ENCODE results near the gene AJAP1.

Gene AJAP1

DNA sequence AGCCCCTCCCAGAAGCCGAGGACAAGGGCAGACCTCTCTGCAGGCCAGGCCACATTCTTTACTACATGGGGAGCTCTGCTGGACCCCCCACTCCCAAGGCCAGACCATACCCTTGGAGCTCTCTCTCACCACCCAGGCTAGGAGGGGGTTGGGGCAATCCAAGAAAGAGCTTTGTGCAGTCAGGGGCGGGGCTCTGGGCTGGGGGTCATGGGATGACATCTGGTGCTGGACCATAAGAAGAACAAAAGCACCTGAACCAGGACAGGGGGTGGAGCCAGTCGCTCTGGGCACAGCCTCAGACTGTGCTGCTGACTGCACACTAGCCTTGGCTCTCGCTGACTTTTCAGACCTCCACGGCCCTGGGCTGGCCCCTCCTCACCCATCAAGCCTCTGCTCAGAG, 23.1 kb upstream of the AJAP1 start:
- no peak for DNase-seq (ENCODE audit: low read depth in 2 of 2)

DNA sequence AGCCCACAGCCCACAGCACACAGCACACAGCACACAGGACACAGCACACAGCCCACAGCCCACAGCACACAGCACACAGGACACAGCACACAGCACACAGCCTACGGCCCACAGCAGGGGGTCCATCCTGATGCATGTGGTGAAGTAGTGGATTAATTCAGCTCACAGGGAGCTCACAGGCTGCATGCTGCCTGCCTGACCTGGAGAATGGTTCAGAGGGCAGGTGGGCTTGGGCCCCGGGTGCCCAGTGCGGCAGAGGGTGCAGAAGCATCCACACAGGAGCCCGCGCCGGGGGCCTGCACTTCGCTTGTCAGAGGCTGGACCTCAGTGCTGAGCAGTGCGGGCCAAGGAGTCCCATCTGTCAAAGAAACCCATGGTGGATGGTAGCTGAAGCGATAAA, 21.1 kb upstream of the AJAP1 start:
- no peak for DNase-seq (ENCODE audit: low read depth in 2 of 2)

DNA sequence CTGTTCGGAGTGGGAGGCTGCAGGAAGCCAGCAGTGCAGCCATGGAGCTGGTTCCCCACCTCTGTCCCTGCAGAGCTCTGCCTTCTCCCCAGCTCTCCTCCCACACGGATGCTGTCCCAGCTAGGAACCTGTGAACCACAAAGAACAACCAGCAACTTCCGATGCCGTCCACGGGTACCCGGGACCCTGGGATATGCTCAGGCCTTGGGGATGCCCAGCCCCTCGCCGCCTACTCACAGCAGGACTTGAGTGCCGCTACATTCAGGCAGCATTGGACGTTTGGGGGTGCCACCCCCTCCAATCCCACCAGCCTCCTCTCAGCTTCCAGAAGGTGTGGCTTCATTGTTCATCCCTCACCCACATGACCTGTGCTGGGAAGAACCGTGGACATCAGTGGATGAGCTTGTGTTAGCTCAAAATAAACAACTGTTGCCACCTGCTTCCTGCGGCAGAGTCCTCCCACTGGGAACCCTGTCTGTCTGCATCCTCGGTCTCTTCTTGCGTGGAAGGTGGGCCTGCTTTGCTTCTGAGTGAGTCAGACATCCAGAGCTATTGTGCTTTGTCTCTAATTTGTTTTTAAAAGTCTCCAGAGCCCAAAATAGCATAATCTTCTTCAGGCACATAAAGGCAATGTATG, 20.1 kb upstream of the AJAP1 start:
- DNase-seq (ENCODE audit: low read depth in 2 of 2), result no peak

DNA sequence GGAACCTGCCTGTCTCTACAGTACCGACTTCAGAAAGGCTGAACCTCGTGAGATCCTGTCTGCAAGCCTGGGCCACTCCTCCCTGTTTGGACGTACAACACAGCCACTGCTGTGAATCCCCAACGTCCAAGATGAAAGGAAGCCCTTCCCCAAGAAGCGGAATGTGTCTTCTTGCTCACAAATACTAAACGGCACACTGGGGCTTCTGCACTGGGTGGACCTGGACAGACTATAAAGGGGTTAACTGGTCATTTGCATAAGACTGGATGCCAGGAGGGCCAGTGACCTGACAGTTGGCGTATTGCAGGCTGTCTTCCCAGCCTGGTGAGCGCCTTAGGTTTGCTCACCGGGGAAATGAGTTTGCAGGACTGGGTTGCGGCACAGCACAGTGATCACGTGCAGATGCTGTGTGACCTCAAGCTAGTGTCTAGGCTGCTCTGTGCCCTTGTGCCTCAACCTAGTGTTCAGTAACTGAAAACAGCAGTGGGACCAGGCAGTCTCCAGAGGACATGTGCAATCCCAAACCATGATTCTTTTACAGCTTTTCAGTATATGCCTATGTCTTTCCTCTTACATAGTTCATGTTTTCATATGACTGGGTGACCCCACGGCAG, 19.5 kb upstream of the AJAP1 start:
- no peak for DNase-seq (ENCODE audit: low read depth in 2 of 2)

DNA sequence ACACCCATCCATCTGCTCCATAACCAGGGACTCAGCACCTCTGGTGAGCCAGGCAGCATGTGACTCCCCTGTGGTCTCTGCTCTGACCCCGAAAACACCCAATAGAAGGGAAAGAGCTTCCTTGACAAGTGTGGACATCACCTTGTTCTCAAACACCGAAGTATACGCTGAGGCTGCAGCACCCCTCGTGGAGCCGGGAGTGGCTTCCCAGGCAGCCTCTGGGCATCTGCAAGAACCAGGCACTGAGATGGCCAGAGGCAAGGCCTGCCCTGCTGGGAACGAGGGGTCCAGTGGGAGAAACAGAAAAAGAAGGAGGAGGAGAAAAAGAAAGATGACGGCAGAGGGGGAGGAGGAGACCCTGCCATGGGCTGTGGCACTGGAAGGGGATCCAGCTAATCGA, 18.2 kb upstream of the AJAP1 start:
- DNase-seq (ENCODE audit: low read depth in 2 of 2), result no peak

DNA sequence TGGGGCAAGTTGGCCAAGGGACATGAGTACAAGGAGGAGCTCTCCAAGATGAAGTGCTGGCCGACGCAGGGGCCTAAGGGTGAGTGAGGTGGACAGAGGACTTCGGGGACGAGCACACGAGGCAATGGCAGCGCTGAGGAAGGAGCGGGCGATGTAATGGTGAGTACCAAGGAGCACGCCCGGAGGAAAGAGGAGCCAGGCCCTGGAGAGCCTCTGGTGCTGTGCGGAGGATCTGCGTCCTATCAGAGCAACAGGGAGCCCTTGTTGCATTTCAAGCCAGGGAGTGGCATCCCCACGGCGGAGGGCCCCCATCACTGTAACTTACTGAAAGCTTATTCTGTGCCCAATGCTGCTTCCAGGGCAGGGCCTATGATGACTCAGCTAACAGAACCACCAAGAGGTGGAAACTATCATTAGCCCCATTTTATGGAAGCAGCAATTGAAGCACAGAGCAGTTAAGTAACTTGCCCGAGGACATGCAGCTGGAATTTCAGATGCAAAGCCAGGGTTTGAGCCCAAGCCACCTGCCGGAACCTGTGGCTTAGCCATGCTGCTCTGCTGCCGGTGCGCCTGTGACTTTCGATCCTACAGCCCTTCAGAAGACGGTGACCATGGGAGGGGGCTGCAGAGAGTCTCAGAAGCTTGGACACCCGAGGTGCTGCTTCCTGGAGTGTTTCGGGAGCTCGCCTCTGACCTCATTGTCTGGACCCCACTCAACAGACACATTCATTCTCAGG, 17.6 kb upstream of the AJAP1 start:
- DNase-seq (ENCODE audit: low read depth in 2 of 2), result no peak

DNA sequence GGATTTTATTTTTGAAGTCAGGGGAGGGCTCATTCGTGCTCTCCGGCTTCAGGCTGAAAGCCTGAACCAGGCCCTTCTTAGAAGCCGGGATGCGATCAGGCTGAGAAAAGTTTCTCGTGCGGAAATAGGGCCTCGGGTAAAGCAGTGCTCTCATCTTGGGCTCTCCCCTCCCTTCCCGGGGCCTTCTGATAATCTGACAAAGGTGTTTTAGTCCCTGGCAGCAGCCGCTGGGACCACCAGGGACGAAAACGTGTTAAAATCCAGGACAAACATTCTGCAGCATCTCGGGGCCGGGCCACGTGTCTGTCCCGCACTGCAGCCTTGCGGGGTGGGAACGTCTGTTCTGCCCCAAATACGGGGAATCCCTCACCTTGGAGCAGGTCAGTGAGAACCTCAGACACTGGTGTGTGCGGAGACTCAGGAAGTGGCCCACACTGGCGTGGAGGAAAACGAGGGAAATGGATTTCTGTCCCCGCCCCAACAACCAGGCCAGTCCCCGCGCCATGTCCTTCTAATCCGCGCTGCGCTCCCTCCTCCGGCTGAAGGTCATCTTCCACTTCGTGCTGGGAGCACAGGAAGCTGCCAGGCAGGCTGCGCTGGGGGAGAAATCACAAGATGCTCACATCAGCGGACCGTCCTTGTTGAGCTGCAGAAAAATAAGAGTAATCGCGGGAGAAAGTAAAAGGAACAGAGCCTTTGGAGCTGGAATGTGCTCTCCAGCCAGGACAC, 16.6 kb upstream of the AJAP1 start:
- DNase-seq (ENCODE audit: low read depth in 2 of 2), result no peak

DNA sequence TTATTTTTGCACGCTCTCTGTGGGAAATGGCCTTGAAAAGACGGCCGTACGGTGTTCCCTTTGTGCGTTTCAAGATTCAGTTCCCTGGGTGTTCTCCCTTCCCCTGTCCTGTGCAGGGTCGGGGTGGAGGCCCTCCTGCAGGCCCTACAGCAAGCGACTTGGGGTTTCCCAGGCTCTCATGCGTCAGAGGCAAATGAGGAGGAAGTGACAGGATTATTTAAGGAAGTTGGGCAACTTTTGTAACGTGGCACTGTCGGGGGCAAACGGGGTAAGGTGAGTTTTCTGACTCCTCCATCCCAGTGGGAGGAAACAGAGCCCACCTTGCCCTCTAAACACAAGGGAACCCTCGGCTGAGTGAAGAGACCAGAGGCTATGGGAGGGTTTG, 16.1 kb upstream of the AJAP1 start:
- no peak for DNase-seq (ENCODE audit: low read depth in 2 of 2)

DNA sequence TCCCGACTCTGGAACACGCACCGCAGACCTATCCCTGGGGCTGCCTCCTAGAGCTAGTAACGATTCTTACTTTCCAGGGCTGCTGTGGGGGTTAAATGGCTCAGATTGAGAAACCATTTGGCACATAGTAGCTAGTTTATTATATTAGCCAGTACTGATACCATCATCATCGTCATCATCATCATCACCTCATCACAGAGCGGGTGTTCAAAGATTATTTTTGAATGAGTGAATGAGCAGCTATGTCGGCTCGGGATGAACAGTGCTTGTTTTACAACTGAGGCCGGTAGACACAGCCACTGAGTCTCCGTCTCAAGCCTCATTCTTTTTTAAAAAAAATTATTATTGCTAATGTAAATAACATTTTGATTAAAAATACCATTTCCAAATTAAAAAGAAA, 13.5 kb upstream of the AJAP1 start:
- no peak for DNase-seq (ENCODE audit: low read depth in 2 of 2)

DNA sequence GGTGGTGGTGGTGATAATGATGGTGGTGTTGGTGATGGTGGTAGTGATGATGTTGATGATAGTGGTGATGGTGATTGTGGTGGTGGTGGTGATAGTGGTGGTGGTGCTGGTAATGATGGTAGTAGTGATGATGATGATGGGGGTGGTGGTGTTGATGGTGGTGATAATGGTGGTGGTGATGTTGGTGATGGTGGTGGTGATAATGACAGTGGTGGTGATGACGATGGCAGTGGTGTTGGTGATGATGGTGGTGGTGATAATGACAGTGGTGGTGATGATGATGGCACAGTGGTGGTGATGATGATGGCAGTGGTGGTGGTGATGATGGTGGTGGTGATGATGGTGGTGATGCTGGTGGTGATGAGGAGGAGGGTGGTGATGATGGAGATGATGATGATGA, 7.0 kb upstream of the AJAP1 start:
- DNase-seq (ENCODE audit: low read depth in 2 of 2), result no peak

DNA sequence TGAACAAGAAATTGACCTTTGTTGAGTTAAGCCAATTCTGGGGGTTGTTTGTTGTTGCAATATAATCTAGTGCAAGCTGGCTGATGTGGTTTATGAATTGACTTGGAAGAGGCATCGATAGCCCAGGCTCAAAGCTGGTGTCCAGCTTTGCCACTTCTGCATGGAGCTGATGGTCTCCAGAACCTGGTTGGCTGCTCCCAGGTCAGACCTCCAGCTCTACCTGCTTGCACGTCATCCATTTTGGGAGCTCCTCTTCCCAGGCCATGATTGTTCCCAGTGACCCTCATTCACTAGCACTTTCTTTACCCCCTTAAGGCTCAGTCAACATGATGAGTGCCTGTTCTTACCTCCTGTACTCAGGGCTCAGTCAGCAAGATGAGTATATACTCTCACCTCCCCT, 5.8 kb upstream of the AJAP1 start:
- no peak for DNase-seq (ENCODE audit: low read depth in 2 of 2)

DNA sequence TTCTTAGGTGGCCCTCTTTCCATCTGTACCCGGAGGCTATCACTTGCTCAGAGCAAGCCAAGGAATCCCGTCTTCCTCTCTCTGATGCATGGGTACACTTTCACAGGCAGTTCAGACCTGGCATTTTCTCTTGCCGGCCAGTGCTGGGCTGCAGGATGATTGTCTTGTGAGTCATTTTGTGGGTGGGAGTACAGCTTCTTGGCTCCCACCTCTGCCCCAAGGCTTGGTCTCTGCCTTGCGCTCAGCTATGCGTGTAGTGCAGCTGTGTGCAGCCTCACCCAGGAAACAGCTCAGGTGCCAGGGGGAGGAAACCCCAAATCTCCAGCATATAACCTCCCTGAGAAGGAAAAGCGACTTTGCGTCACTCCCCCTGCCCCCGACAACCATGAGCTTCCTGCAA, 3.9 kb upstream of the AJAP1 start:
- DNase-seq (ENCODE audit: low read depth in 2 of 2), result no peak

DNA sequence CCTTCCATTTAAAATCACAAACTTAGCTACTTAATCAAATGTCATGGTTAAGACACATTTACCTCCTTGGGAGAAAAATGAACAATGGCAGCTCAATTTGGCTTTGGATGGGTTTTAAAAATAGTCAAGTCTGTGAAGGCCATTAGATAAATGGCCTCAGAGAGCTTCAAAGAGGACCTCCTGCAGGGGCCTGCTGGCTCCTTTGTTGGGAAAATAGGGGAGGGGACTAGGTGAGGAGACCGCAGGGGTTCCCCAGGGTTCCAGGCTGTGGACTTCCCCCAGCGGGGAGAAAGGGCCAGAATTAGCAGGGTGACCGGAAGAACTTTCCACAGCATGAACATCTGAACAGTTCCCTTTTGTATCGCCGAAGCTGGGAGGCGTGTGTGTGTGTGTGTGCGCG, 3.4 kb upstream of the AJAP1 start:
- no peak for DNase-seq (ENCODE audit: low read depth in 2 of 2)

DNA sequence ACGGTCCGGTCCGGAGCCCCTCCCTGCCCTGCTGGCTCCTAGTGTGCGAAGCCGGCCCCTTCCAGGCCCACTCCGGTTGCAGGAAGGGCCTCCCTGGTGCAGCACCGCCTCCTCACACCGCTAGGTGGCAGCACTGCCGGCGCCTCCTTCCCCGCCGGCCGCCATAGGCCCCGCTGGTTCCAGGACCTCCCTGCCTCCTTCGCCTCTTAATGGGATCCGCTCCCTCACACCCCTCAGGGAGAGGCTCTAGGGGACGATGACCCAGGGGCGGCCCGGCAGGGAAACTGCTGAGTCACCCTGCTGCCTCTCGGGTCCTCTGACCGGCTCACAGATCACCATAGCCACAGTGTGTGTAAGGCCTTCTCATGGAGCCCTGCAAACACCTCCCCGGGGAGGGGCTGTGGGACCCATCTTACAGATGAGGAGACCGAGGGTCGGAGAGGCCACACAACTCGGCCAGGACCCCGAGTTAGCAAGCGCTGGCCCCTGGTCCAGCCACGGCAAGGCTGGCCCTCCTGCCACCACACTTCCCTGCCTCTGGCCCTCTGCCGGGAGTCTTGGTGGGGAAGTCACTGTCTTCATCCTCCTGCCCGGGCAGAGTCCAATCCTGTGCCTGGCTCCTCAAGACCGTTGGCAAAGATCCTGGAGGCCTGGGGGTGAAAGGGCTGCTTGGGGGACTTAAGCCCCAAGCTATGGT, 1.6 kb upstream of the AJAP1 start:
- DNase-seq (ENCODE audit: low read depth in 2 of 2), result peak; percentile 22 to 40

DNA sequence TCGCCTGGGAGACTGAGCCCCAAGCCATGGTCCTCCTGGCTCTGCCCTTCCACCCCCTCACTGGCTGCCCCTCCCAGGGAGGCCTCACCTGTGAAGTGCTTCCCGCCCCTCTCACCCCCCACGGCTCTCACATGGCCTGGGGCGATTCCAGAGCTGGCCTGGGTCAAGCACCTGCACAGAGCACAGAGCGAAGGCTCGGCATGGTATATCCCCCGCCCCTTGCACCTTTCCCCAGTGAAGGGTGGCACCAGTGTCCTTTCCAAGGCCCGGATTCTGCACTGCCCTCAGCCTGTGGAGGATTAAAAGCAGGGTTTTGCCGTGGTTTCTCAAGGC, 1.1 kb upstream of the AJAP1 start:
- no peak for DNase-seq (ENCODE audit: low read depth in 2 of 2)

DNA sequence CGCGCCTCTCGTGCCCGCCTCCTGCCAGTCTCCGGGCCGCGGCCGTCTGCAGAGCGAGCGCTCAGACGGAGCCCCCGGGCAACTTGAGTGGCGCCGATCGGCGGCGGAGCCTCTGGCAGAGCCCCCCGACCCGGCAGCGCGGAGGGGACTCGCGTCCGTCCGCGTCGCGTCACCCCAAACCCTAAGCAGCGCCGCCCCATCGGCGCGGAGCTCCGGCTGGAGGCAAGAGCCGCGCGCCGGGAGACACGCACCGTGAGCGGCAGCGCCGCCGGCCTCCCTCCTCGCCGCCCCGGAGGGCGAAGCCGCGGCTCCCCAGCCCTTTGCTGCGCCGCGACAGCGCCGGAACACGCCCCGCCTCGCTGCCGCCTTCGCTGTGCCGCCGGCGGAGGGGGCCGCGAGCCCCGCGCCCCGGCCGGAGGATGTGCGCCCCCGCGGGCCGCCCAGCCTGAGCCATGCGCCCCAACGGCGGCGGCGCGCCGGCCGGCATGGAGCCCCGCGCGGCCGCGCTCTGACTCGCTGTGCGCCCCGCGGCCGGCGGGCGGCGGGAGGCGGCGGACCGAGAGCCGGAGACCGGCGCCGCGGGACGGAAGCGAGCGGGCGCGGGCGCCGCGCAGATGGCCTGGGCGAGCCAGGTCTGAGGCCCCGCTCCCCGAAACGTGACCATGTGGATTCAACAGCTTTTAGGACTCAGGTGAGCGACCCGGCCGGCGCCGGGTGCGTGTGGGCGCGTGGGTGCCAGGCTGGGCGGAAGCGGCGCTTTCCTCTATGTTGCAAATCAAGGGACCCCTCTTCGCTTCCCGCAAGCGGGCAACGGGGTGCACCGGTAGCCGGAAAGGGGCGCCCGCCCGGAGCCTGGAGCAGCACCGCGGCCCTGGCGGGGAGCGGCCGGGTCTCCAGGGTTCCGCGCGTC, 610 bp downstream of the AJAP1 start:
- no peak for DNase-seq (ENCODE audit: low read depth in 2 of 2)

DNA sequence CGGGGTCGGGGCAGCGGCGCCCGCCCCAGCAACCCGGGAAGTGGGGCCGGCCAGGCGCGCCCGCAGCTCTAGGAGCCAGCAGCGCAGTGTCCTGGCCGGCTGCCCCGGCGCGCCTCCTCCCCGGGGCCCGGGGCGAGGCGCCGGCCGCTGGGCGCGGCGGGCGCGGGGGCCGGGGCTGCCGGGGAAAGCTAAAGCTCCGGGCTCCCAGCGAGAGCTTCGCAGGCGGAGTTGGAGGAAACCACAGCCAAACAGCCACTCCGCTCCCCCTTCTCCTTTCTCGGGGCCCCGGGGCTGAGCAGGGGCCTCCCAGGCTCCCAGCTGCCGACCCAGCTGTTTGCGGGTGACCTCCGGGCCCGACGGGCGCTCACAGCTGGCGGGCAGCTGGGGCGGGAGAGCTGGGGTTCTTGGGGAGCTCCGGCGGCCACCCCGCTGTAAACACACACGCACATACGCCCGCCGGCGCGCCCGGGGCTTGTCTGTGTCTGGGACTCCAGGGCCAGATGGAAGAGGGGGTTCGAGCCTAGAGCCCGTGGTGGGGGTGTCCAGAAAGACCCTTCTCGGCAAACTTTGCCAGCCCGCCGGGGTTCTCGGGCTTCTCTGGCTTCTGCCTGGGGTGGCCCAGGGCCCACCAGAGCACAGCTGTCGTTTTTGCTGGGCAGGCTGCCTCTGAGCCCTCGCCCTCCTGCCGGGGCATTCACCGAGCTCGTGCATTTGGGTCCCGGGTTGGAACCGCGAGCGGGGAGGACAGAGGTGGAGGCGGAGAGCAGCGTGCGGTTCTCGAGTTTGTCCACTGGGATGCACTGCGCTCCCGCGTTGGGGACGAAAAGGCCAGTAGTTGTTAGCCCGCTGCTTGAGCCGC, 1.5 kb downstream of the AJAP1 start:
- no peak for DNase-seq (ENCODE audit: low read depth in 2 of 2)

DNA sequence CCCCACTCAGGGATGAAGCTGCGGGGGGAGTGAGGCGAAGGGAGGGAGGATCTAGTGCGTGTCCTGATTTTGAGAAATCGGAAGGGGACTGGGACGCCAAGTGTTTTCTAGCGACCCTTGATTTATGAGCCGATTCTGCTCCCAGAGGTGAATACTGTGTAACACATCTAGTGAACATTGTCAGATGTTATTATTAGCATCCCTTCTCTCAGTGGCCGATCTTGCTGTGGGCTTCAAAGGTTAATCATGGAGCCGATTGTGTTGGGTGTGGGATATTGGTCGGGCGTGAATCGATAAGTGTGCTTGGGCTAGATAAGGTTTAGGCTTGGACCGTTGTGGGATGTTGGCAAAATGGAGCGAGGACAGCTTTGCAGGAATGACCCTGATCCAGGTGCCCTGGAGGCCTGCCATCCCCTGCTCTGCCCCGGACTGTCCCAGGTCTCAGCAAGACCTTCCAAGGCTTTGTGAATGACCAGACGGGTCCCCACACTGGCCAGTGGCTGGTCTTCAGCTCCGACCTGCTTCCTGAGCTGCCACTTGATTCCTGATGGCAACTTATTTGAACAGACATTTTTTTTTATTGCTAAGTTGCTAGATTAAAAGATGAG, 2.2 kb downstream of the AJAP1 start:
- no peak for DNase-seq (ENCODE audit: low read depth in 2 of 2)

DNA sequence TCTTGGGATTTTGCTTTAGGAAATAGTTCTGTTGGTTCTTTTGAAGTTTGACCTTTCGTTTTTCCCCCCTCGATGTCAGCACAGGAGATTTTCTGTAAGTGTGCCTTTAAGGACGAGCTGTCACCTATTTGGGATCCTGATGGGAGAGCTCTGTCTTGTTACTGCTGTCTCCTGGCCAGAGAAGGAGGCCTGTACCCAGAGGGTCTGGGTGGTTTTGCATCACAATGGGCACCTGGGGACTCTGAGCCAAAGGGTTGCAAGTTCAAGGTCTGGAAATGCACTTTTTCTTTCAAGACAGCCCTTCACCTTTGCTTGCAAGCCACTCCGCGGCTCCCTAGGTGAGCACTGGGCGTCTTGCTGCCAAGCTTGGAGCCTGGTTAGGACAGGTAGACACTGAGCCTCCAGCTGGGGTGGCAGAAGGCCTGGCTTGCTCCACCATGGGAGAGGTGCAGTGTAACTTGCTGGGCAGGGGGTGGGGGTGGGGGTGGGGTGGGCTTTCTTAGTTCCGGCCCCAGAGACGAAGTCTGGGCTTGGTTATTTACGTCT, 2.9 kb downstream of the AJAP1 start:
- no peak for DNase-seq (ENCODE audit: low read depth in 2 of 2)

Measured in stimulated activated CD4-positive, alpha-beta T cell treated with anti-CD3 and anti-CD28 coated beads, Interleukin-15, amount 100 ng/mL, for 48 hours (primary cell).